ENCODE results near the gene PCSK6.

PCSK6 gene

DNA sequence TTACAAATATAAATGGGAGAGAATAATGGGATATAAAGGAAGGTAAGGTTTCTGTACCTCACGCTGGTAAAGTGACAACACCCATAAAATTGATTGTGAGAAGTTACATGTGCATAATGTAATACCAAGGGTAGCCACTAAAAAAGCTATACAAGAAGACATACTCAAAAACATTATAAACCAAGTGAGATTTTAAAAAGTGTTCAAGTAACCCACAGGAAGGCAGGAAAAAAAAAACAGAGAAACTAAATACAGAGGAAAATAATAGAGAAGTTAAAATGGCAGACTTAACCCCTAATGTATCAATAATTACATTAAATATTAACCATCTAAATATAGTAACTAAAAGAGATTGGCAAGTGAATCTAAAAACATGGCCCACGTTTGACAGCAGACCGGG, 76.3 kb downstream of the PCSK6 start:
- TF ChIP-seq, protein P1, sequence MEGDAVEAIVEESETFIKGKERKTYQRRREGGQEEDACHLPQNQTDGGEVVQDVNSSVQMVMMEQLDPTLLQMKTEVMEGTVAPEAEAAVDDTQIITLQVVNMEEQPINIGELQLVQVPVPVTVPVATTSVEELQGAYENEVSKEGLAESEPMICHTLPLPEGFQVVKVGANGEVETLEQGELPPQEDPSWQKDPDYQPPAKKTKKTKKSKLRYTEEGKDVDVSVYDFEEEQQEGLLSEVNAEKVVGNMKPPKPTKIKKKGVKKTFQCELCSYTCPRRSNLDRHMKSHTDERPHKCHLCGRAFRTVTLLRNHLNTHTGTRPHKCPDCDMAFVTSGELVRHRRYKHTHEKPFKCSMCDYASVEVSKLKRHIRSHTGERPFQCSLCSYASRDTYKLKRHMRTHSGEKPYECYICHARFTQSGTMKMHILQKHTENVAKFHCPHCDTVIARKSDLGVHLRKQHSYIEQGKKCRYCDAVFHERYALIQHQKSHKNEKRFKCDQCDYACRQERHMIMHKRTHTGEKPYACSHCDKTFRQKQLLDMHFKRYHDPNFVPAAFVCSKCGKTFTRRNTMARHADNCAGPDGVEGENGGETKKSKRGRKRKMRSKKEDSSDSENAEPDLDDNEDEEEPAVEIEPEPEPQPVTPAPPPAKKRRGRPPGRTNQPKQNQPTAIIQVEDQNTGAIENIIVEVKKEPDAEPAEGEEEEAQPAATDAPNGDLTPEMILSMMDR (IDR thresholded peaks at IDR 0.05), result no peak
- peaks cover 0 to 7% of the 10 kb centered on the region in 2 donors for H3K27me3 ChIP-seq

DNA sequence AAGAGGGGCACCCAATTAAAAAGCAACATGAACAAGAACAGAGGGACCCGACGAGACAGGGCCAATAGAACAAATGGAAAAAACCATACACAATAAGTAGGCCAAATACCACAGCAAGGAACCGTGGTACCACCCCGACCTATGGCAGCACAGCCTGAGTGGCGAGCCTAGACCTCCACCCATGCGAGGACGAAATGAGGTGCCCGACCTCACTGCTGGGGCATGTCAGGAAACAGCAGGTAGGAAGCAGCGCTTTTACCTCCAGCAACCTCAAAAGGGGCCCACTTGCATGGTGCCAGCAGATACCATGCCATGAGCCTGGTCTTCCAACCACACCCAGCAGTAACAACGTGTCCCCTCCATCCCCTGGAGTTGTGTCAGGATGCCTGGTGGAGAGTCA, 77.9 kb downstream of the PCSK6 start:
- H3K27me3 ChIP-seq, result peaks cover 0 to 7% of the 10 kb centered on the region in 2 donors
- H3K36me3 ChIP-seq, result no peaks in the 10 kb centered on the region
- H3K4me3 ChIP-seq, result no peak overlapping the region
- DNase-seq, result no peak
- TF ChIP-seq, protein P1 (IDR thresholded peaks at IDR 0.05), result no peak
- H3K27ac ChIP-seq, result no peak overlapping the region
- no peaks in the 10 kb centered on the region for H3K4me1 ChIP-seq
- intact Hi-C loops (cut with DNase I; ENCODE audit: low total_unique reads), result no loop called here
- H3K9me3 ChIP-seq, result no peaks in the 10 kb centered on the region

More for the DNA sequence above, 76.3 kb downstream of the PCSK6 start:
- H3K36me3 ChIP-seq, result no peaks in the 10 kb centered on the region
- H3K27ac ChIP-seq, result no peak overlapping the region
- no peaks in the 10 kb centered on the region for H3K9me3 ChIP-seq
- no peak overlapping the region for H3K4me3 ChIP-seq
- no peak for DNase-seq
- intact Hi-C loops (cut with DNase I; ENCODE audit: low total_unique reads), result no loop called here
- no peaks in the 10 kb centered on the region for H3K4me1 ChIP-seq

DNA sequence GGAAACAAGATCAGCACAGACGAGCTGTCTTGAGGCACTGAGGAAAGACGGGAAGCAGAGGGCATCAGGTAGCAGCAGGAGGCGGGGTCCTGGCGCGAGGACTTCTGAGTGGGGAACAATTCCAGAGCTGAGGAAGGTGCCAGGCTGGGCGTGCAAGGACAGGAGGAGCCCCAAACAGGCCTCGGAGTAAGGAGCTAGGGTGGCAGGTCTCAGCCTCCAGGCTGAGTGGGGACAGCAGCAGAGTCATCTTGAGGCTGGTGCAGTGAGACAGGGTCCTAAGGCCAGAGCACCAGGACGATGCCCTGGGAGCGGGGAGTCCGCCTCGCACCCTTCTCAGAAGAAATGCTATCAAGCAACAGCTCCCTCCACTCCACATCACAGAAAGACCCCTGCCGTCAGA, 78.4 kb downstream of the PCSK6 start:
- TF ChIP-seq, protein P1 (IDR thresholded peaks at IDR 0.05), result no peak
- DNase-seq, result no peak
- Histone ChIP-seq H3K36me3 (no peaks in the 10 kb centered on the region), H3K9me3 (no peaks in the 10 kb centered on the region), H3K4me3 (no peak overlapping the region), H3K27ac (no peak overlapping the region), H3K4me1 (no peaks in the 10 kb centered on the region), H3K27me3 (peaks cover 0 to 7% of the 10 kb centered on the region in 2 donors)
- intact Hi-C loops (cut with DNase I; ENCODE audit: low total_unique reads), result no loop called here

DNA sequence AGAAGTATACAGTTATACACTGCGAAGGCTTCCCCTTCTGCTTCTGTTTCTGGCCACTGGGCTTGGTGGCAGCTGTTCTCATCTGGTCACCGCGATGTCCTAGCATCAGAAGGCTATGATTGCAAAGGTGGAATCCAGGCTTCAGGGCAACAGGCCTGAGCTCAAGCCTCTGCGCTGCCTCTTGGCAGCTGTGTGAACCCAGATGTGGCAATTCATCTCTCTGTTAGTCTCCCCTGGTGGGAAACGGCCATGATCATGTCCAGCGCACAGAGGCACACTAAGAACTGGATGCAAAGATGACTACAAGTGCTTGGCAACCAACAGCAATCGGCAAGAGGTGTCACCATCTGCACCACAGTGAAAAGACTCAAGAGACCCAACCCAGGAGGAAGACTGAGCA, 78.9 kb downstream of the PCSK6 start:
- H3K27ac ChIP-seq, result no peak overlapping the region
- no peaks in the 10 kb centered on the region for H3K4me1 ChIP-seq
- TF ChIP-seq, protein P1 (IDR thresholded peaks at IDR 0.05), result no peak
- H3K4me3 ChIP-seq, result no peak overlapping the region
- no peaks in the 10 kb centered on the region for H3K9me3 ChIP-seq
- intact Hi-C loops (cut with DNase I; ENCODE audit: low total_unique reads), result no loop called here
- H3K27me3 ChIP-seq, result peaks cover 0 to 7% of the 10 kb centered on the region in 2 donors
- H3K36me3 ChIP-seq, result no peaks in the 10 kb centered on the region
- no peak for DNase-seq

DNA sequence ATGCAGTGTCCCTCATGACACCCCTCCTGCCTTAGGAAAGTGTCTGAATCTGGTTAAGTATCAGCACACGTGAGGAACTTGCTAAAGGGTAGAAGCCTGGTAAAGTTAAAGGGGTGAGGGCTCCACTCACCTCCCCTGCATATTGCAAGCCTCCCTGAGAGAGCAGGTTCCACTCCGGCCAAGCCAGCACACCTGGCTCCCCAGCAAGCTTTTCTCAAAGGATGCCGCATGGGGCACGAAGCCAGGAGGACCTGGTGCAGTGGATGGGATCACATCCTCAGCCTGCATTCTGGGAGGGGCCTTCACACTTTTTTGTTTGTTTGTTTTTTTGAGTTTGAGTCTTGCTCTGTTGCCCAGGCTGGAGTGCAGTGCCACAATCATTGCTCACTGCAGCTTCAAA, 79.9 kb downstream of the PCSK6 start:
- H3K36me3 ChIP-seq, result no peaks in the 10 kb centered on the region
- no peak overlapping the region for H3K27ac ChIP-seq
- no peaks in the 10 kb centered on the region for H3K9me3 ChIP-seq
- no peaks in the 10 kb centered on the region for H3K4me1 ChIP-seq
- TF ChIP-seq, protein P1 (IDR thresholded peaks at IDR 0.05), result no peak
- H3K27me3 ChIP-seq, result peaks cover 0 to 7% of the 10 kb centered on the region in 2 donors
- no peak for DNase-seq
- intact Hi-C loops (cut with DNase I; ENCODE audit: low total_unique reads), result no loop called here
- no peak overlapping the region for H3K4me3 ChIP-seq
